Uterus (tissue), 4 donors: ENCODE results near the gene PRKAR1B. TPM values are rescaled to one million over a fixed set of nuclear protein-coding genes. Genes with fewer than 3 reads are reported as not detected.

ENCODE experiments used
- DNase-seq, 2 donors: peaks; one replicate each; pipeline ENCODE4 v3.0.0-alpha.2; 2019 to 2020
- H3K27ac ChIP-seq, 2 donors: fragments of 200-600 bp; sonication (generic); 1 replicate in 1 of 2; 2 replicates in 1 of 2; pipeline ENCODE4 v1.5.1; 2016 to 2018
- H3K27me3 ChIP-seq, 2 donors: fragments of 200-600 bp; sonication (generic); one replicate each; pipeline ENCODE4 v1.5.1; 2018 to 2019; ENCODE audit warnings: control low read depth in 1 of 2
- H3K36me3 ChIP-seq, 2 donors: fragments of 200-600 bp; sonication (generic); one replicate each; pipeline ENCODE4 v1.5.1; 2019; ENCODE audit warnings: control low read depth in 1 of 2
- H3K4me1 ChIP-seq, 2 donors: fragments of 200-600 bp; sonication (generic); one replicate each; pipeline ENCODE4 v1.5.1; 2018 to 2019; ENCODE audit warnings: control low read depth in 1 of 2
- H3K4me3 ChIP-seq, 2 donors: fragments of 200-600 bp; sonication (generic); 1 replicate in 1 of 2; 2 replicates in 1 of 2; pipeline ENCODE4 v1.5.1; 2018 to 2019; ENCODE audit warnings: mild to moderate bottlenecking in 1 of 2
- H3K9me3 ChIP-seq, 2 donors: fragments of 200-600 bp; sonication (generic); one replicate each; pipeline ENCODE4 v1.5.1; 2019; ENCODE audit warnings: control low read depth in 1 of 2
- POLR2A ChIP-seq, 2 donors: fragments of 450-650 bp; IDR thresholded peaks; one replicate each; pipeline ENCODE4 v1.6.1; 2016; ENCODE audit warnings: antibody characterized with exemption in 2 of 2, mild to moderate bottlenecking in 1 of 2, moderate library complexity in 1 of 2
- intact Hi-C: fragments of 100-400 bp; cut with DNase I; formaldehyde crosslinking; loops from one replicate; pipeline ENCODE4 v1.15.1; 2023; ENCODE audit warnings: low total_unique reads
- total RNA-seq, 4 donors: library from RNA; depleted of rRNA in 3 of 4; stranded (reverse); fragments of >200 nt in 3 of 4; gene quantifications; one replicate each; pipeline versions ENCODE4 v1.1.0 to v1.2.4, GENCODE V29; 2014 to 2023
- TF ChIP-seq, protein P1 (sequence below), 4 experiments: fragments of 200-600 bp in 2 of 4; fragments of 450-650 bp in 2 of 4; sonication (generic) in 2 of 4; IDR thresholded peaks; one replicate each; pipeline ENCODE4 v1.5.1; 2016 to 2019; ENCODE audit warnings: antibody characterized with exemption in 4 of 4, mild to moderate bottlenecking in 2 of 4, moderate library complexity in 1 of 4
- donor health status: DM: yes; HTN: yes; CAD: no.

Gene PRKAR1B
- total RNA-seq, 4 donors from 2014 or later: 1.0 to 45.2 (median 28.7) TPM

- Histone ChIP-seq H3K36me3 (no peaks in the 10 kb centered on the region), H3K27ac (no peak overlapping the region), H3K27me3 (no peaks in the 10 kb centered on the region), H3K4me1 (no peaks in the 10 kb centered on the region), H3K4me3 (no peak overlapping the region), H3K9me3 (no peaks in the 10 kb centered on the region)
- intact Hi-C loops: no loop called here
- TF ChIP-seq, protein P1, sequence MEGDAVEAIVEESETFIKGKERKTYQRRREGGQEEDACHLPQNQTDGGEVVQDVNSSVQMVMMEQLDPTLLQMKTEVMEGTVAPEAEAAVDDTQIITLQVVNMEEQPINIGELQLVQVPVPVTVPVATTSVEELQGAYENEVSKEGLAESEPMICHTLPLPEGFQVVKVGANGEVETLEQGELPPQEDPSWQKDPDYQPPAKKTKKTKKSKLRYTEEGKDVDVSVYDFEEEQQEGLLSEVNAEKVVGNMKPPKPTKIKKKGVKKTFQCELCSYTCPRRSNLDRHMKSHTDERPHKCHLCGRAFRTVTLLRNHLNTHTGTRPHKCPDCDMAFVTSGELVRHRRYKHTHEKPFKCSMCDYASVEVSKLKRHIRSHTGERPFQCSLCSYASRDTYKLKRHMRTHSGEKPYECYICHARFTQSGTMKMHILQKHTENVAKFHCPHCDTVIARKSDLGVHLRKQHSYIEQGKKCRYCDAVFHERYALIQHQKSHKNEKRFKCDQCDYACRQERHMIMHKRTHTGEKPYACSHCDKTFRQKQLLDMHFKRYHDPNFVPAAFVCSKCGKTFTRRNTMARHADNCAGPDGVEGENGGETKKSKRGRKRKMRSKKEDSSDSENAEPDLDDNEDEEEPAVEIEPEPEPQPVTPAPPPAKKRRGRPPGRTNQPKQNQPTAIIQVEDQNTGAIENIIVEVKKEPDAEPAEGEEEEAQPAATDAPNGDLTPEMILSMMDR (IDR thresholded peaks at IDR 0.05): no peak
- TF ChIP-seq POLR2A (IDR thresholded peaks at IDR 0.05): no peak
- DNase-seq: no peak
These were observed 7.7 kb upstream of the PRKAR1B start for GRCh38 chr7:734808-735207.

- no peaks in the 10 kb centered on the region for H3K9me3 ChIP-seq
- no peaks in the 10 kb centered on the region for H3K36me3 ChIP-seq
- no peak for DNase-seq
- TF ChIP-seq POLR2A (IDR thresholded peaks at IDR 0.05): no peak
- TF ChIP-seq, protein P1 (IDR thresholded peaks at IDR 0.05): no peak
- no peak overlapping the region for H3K4me3 ChIP-seq
- no peaks in the 10 kb centered on the region for H3K4me1 ChIP-seq
- H3K27ac ChIP-seq: no peak overlapping the region
- no peaks in the 10 kb centered on the region for H3K27me3 ChIP-seq
- intact Hi-C loops: no loop called here
These were observed 7.1 kb upstream of the PRKAR1B start for GRCh38 chr7:734214-734613.

DNA sequence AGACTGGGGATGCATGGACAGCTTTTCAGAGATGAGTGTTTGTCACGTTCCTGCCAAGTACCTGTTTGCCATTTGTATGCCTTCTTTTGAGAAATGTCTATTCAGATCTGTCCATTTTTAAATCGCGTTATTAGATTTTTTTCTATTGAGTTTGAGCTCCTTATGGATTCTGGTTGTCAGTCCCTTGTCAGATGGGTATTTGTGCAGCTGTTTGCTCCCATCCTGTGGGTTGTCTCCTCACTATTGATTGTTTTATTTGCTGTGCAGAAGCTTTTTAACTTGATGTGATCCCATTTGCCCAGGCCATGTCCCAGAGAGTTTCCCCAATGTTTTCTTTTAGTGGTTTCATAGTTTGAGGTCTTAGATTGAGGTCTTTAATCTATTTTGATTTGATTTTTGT, 5.5 kb upstream of the PRKAR1B start:
- intact Hi-C loops: no loop called here
- H3K36me3 ChIP-seq: no peaks in the 10 kb centered on the region
- no peak for TF ChIP-seq POLR2A (IDR thresholded peaks at IDR 0.05)
- TF ChIP-seq, protein P1 (IDR thresholded peaks at IDR 0.05): no peak
- no peak overlapping the region for H3K4me3 ChIP-seq
- H3K27me3 ChIP-seq: no peaks in the 10 kb centered on the region
- no peak overlapping the region for H3K27ac ChIP-seq
- peaks cover 0 to 11% of the 10 kb centered on the region in 2 donors for H3K4me1 ChIP-seq
- H3K9me3 ChIP-seq: no peaks in the 10 kb centered on the region
- DNase-seq: no peak

DNA sequence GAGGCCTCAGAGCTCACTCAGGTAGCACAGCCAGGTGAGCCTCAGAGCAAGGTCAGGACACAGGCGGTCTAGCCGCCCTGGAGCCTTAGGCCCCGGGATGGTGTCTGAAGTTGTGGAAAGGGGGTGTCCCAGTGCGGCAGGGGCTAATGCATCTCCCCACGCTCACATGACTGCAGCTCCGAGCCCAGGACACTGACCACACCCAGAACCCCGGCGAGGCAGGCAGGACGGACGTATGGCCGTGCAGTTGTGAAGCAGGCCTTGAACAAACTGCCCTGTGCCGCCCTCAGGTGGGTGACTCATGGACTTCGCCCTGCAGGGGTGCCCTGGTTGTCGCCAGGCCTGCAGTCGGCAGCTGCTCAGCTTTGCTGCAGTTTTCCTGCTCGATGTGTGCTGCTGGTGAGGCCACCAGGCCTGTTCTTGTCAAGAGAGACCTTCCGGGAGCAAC, 5.0 kb upstream of the PRKAR1B start:
- H3K27ac ChIP-seq: no peak overlapping the region
- H3K4me3 ChIP-seq: no peak overlapping the region
- no peaks in the 10 kb centered on the region for H3K9me3 ChIP-seq
- DNase-seq: no peak
- H3K36me3 ChIP-seq: no peaks in the 10 kb centered on the region
- H3K4me1 ChIP-seq: peaks cover 0 to 15% of the 10 kb centered on the region in 2 donors
- no peak for TF ChIP-seq POLR2A (IDR thresholded peaks at IDR 0.05)
- TF ChIP-seq, protein P1 (IDR thresholded peaks at IDR 0.05): peak in 3 of 4 experiments; percentile 21 to 44 (median 33)
- H3K27me3 ChIP-seq: no peaks in the 10 kb centered on the region
- intact Hi-C loops: no loop called here

DNA sequence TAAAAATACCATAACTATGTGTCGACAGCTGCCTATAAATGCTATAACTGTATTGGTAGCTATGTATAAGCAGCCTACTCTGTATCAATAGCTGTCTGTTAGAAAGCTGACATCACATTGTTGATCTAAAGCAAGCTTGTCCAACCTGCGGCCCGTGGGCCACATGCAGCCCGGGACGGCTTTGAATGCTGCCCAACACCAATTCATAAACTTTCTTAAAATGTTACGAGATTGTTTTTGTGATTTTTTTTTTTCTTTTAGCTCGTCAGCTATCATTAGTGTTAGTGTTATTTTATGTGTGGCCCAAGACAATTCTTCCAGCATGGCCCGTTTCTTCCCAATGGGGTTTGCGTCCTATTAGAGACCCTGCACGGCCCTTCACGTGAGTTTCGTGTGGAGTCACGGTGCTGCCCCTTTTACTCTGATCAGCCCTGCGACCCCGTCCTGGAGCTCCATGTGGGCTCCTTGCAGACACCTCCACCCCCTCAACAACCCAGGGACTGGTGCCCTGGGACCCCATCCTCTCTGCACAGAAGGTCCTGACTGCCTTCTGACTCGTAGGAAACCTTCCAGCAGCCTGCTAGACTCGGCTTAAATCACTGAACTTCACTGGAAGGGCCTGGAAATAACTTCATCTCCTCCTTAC, 4.5 kb upstream of the PRKAR1B start:
- Histone ChIP-seq H3K4me1 (peaks cover 0 to 16% of the 10 kb centered on the region in 2 donors), H3K27ac (no peak overlapping the region), H3K27me3 (no peaks in the 10 kb centered on the region), H3K9me3 (no peaks in the 10 kb centered on the region), H3K4me3 (no peak overlapping the region), H3K36me3 (no peaks in the 10 kb centered on the region)
- no peak for TF ChIP-seq POLR2A (IDR thresholded peaks at IDR 0.05)
- TF ChIP-seq, protein P1 (IDR thresholded peaks at IDR 0.05): no peak
- no peak for DNase-seq
- intact Hi-C loops: no loop called here
